HG03045 (cell line): ENCODE measurements around the gene OR2F1.
"Not testable (repeated sequence)": the region's sequence is repeated elsewhere in the genome, so short reads cannot be mapped to it uniquely, and the experiment has no call there.

ENCODE experiments used
- ATAC-seq: cut with Tn5 transposase; IDR thresholded peaks from one replicate; pipeline ENCODE4 v1.9.1; 2021; ENCODE audit warnings: mild to moderate bottlenecking, moderate library complexity; ENCODE audit not compliant: unreplicated experiment

Gene OR2F1

DNA sequence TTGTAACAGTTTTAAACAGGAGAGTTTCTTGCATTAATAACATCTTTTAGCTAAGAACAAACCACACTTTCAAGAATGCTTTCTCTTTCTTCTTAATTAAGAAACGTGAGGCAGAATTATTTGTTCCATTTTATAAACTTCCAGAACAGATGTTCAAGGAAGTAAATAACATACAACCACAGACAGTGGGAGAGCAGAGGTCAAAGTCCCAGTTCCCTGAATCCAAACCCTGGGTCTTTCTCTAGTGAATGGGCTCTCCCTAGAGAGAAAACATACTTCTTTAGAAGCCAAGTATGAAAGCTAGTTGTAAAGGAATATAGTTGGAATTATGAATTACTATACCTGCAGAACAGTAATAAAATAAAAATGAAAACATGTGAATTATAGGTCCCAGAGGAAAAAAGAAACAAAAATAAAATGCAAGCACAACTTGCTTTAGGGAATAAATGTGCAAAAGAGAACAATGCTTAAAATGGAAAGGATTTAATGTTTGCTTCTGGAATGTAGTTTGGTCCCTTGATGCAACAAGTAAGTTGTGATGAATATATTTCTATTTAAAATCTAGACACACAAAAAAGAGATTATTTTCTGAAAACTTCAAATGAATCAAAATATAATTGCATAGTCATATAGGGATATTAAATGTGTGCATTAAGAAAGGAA, 51.5 kb downstream of the OR2F1 start:
- ATAC-seq = no peak

DNA sequence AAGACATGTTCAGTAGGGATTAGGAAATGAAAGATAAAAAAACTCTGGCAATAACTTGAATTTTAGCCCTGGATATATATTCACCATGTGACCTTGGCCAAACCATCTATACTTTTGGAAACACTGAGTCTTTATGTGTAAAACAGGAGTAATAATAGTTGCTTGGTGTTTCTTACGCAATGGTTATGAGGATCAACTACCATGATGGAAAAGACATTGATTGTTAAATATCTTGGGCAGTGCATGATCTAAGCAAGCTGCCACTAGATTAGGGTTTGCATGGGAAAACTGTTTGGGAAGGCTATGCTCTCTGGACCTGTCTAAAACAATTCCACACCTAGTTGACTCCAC, 52.0 kb downstream of the OR2F1 start:
- ATAC-seq = no peak

DNA sequence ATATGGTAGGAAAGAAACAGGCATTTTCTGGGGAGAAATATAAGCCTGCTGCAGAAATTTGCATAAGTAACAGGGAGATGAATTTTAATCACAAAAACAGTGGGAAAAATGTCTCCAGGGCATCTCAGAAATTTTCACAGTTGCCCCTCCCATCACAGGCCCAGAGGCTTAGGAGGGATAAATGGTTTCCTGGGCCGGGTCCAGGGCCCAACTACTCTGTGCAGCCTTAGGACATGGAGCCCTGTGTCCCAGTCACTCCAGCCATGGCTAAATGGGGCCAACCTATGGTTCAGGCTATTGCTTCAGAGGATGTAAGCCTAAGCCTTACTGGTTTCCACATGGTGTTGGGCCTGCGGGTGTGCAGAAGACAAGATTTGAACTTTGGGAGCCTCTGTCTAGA, 54.7 kb downstream of the OR2F1 start:
- ATAC-seq = no peak

DNA sequence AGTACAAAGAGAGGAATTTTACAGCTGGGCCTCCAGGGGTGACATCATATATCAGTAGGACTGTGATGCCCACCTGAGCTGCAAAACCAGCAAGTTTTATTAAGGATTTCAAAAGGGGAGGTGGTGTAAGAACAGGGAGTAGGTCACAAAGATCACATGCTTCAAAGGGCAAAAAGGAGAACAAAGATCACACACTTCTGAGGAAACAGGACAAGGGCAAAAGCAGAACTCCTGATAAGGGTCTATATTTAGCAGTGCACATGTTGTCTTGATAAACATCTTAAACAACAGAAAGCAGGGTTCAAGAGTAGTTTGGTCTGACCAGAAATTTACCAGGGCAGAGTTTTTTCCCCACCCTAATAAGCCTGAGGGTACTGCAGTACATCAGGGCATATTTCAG, 55.4 kb downstream of the OR2F1 start:
- ATAC-seq = not testable (repeated sequence)

DNA sequence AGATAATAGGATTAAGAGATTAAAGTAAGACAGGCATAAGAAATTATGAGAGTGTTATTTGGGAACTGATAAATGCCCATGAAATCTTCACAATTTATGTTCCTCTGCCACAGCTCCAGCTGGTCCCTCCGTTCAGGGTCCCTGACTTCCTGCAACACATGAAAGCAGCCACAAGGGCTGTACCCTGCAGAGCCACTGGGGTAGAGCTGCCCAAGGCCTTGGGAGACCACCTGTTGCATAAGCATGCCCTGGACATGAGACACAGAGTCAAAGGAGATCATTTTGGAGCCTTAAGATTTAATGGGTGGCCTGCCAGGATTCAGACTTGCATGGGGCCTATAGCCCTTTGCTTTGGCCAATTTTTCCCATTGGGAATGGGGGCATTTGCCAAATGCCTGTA, 56.2 kb downstream of the OR2F1 start:
- not testable (repeated sequence) for ATAC-seq

DNA sequence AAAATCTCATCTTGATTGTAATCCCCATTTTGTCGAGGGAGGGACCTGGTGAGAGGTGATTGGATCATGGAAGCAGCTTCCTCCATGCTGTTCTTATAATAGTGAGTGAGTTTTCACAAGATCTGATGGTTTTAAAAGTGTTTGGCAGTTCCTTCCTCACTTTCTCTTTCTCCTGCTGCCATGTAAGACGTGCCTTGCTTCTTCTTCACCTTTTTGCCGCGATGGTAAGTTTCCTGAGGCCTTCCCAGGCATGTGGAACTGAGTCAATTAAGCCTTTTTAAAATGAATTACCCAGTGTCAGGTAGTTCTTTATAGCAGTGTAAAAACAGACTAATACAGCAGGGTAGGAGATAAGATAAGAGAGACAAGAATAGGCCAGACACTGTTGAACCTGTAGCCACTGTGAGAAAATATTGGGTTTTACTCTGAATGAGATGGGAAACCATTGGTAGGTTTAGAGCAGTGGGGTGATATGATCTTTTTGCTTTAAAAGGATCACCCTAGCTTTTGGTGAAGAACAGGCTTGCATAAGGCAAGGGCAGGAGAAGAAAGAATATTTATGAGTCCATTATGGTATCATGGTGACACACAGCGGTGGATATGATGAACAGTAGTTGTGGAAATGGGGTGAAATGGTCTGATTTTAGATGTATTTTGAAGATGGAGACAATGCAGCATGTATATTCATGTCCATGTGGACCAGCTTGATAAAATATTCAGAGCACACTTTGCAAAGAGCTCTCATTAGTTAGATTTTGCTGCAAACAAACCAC, 57.0 kb downstream of the OR2F1 start:
- no peak for ATAC-seq
